ENCODE results near the gene JAZF1. TPM values are rescaled to one million over a fixed set of nuclear protein-coding genes. Genes with fewer than 3 reads are reported as not detected.

The JAZF1 gene
- total RNA-seq, 1 donor from 2014 or later = 0.96 TPM

DNA sequence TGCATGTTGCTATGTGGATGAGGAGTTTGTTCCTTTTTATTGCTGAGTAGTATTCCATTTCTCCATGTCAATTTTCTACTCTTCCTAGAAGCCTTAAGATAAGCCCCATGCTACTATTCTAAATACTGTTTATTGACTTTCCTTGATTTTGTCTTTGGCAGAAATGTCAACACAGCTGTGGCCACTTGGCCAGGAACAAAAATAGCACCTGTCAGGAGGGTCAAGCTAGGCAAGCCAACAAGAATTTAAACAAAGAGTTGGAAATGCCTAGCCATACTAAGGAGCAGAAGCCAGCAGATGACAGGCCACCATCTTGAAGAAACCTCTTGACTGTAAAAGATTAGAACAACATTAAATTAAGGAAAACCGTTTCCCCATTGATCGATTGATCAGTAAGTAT lies 34.7 kb downstream of the JAZF1 start:
- no peak overlapping the region for H3K4me3 ChIP-seq (ENCODE audit: low read depth, low read length)
- DNase-seq (ENCODE audit: low read depth) = no peak
- H3K27me3 ChIP-seq (ENCODE audit: control insufficient read depth, insufficient read depth, low read length) = no peaks in the 10 kb centered on the region
- TF ChIP-seq, protein P1, sequence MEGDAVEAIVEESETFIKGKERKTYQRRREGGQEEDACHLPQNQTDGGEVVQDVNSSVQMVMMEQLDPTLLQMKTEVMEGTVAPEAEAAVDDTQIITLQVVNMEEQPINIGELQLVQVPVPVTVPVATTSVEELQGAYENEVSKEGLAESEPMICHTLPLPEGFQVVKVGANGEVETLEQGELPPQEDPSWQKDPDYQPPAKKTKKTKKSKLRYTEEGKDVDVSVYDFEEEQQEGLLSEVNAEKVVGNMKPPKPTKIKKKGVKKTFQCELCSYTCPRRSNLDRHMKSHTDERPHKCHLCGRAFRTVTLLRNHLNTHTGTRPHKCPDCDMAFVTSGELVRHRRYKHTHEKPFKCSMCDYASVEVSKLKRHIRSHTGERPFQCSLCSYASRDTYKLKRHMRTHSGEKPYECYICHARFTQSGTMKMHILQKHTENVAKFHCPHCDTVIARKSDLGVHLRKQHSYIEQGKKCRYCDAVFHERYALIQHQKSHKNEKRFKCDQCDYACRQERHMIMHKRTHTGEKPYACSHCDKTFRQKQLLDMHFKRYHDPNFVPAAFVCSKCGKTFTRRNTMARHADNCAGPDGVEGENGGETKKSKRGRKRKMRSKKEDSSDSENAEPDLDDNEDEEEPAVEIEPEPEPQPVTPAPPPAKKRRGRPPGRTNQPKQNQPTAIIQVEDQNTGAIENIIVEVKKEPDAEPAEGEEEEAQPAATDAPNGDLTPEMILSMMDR (IDR thresholded peaks at IDR 0.05; ENCODE audit: insufficient read depth, low read length, poor library complexity, severe bottlenecking) = no peak
- no peaks in the 10 kb centered on the region for H3K36me3 ChIP-seq (ENCODE audit: control insufficient read depth, insufficient read depth, low read length)

DNA sequence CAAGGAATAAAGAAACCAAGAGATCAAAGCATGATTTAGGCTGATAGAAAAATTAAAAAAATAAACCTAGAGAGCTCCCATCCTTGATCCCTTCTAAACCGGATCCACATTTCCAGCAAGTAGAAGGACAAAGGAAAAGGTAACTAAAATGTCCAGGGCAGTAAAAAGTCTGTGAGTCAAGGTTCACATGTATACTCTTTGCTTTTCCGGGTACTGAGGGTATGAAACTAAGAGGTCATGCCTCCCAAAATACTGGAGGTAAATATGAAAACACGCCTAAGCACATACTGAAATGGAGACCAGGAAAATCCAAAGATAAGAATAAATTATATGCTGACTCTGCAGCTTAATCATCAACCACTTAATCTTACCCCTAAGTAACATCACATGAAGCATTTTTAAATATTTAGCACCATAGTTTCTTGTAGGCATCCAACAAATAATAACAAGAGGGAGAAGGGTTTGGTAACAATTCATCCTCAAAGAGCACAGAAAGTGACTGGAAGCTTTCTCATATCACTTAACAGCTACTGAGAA lies 35.4 kb downstream of the JAZF1 start:
- Histone ChIP-seq H3K4me3 (ENCODE audit: low read depth, low read length) (no peak overlapping the region), H3K27me3 (ENCODE audit: control insufficient read depth, insufficient read depth, low read length) (no peaks in the 10 kb centered on the region), H3K36me3 (ENCODE audit: control insufficient read depth, insufficient read depth, low read length) (no peaks in the 10 kb centered on the region)
- DNase-seq (ENCODE audit: low read depth) = no peak
- TF ChIP-seq, protein P1 (IDR thresholded peaks at IDR 0.05; ENCODE audit: insufficient read depth, low read length, poor library complexity, severe bottlenecking) = no peak

DNA sequence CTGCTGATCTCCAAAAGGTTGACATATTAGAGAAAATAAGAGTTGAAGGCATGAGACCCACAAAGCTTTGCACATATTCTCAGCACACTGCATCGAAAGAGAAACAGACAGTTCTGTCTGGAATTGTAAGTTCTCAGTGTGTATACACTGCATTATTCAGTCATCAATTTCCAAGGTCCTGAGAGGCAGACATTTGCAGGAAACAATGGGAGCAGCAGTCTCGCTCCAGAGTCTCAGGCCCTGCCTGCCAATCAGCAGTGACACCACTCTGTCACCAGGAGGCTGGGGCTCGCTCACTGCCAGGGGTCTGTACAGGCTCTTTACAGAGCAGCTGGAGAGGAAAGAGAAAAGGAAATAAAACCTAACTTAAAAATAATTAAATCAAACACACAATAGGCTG lies 36.3 kb downstream of the JAZF1 start:
- H3K4me3 ChIP-seq (ENCODE audit: low read depth, low read length) = no peak overlapping the region
- DNase-seq (ENCODE audit: low read depth) = no peak
- TF ChIP-seq, protein P1 (IDR thresholded peaks at IDR 0.05; ENCODE audit: insufficient read depth, low read length, poor library complexity, severe bottlenecking) = no peak

DNA sequence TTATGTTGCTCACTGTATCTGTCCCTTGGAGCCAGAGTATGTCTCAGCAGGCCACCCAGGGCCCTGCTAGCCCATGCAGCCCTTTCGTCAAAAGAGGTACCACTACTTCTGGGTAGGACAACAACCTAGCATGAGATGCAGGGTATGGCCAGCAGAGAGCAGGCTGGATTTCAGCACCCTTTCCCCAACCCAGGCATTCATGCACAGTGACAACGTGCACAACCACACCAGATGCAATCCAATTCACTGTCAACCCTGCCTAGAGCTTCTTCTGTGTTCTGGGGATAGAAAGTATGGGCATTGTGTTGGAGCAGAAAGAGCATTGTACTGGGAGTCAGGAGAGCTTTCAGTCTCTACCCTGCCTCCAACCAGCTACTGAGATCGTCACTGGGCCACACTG lies 37.9 kb downstream of the JAZF1 start:
- H3K36me3 ChIP-seq (ENCODE audit: control insufficient read depth, insufficient read depth, low read length) = no peaks in the 10 kb centered on the region
- H3K4me3 ChIP-seq (ENCODE audit: low read depth, low read length) = no peak overlapping the region
- no peak for DNase-seq (ENCODE audit: low read depth)
- H3K27me3 ChIP-seq (ENCODE audit: control insufficient read depth, insufficient read depth, low read length) = no peaks in the 10 kb centered on the region
- TF ChIP-seq, protein P1 (IDR thresholded peaks at IDR 0.05; ENCODE audit: insufficient read depth, low read length, poor library complexity, severe bottlenecking) = no peak

More for the DNA sequence above, 36.3 kb downstream of the JAZF1 start:
- H3K27me3 ChIP-seq (ENCODE audit: control insufficient read depth, insufficient read depth, low read length) = no peaks in the 10 kb centered on the region
- H3K36me3 ChIP-seq (ENCODE audit: control insufficient read depth, insufficient read depth, low read length) = no peaks in the 10 kb centered on the region

DNA sequence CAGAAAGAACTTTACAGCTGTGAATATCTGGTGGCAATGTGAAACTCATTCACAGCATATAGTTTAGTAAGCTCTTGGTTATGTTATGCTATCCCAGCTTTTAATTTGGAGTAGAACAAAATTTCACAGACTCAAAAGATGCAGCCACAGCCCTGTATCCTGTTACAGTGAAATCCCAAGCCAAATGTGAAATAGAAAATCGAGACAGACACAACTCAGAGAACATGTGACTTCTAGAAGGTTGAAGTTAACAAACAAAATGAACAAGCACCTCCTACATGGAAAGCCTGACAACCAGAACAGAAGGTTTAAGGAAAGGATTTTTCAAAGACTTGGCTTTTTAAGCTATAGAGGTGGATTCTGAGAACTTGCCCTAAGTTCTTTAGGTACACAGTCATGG lies 39.6 kb downstream of the JAZF1 start:
- no peaks in the 10 kb centered on the region for H3K27me3 ChIP-seq (ENCODE audit: control insufficient read depth, insufficient read depth, low read length)
- no peak for DNase-seq (ENCODE audit: low read depth)
- H3K36me3 ChIP-seq (ENCODE audit: control insufficient read depth, insufficient read depth, low read length) = no peaks in the 10 kb centered on the region
- no peak overlapping the region for H3K4me3 ChIP-seq (ENCODE audit: low read depth, low read length)
- TF ChIP-seq, protein P1 (IDR thresholded peaks at IDR 0.05; ENCODE audit: insufficient read depth, low read length, poor library complexity, severe bottlenecking) = no peak

DNA sequence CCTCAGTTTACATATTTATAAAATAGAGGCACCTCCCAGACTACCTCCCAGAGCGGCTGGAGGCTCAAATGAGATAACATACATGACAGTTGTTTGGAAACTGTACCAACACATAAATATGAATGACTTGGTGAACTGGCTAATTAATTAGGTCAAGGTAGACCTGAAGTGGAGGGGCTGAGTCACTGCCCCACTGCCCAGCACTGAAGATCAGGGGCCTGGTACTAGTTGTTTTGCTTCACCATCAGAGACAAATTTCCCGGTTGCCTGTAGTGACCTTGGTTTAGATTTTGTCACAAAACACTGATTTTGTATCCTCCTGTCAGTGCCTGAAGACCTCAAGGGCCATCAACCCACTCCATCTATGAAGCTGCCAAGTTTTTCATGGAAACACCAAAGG lies 41.8 kb downstream of the JAZF1 start:
- DNase-seq (ENCODE audit: low read depth) = no peak
- TF ChIP-seq, protein P1 (IDR thresholded peaks at IDR 0.05; ENCODE audit: insufficient read depth, low read length, poor library complexity, severe bottlenecking) = no peak
- Histone ChIP-seq H3K4me3 (ENCODE audit: low read depth, low read length) (no peak overlapping the region), H3K36me3 (ENCODE audit: control insufficient read depth, insufficient read depth, low read length) (no peaks in the 10 kb centered on the region), H3K27me3 (ENCODE audit: control insufficient read depth, insufficient read depth, low read length) (no peaks in the 10 kb centered on the region)
